Nephron progenitor cell (in vitro differentiated cells): ENCODE results near the gene RPL18.

ENCODE experiments used
- DNase-seq: peaks from one replicate; pipeline ENCODE4 v3.0.0; 2021
- H3K27ac Mint-ChIP-seq: 2 replicates; pipeline ENCODE4 v1.8.0; 2021; ENCODE audit warnings: mild to moderate bottlenecking, moderate library complexity, mixed read lengths
- H3K27me3 Mint-ChIP-seq: 2 replicates; pipeline ENCODE4 v1.8.0; 2021; ENCODE audit warnings: mild to moderate bottlenecking, low read depth, mixed read lengths; ENCODE audit not compliant: poor library complexity
- H3K36me3 Mint-ChIP-seq: 2 replicates; pipeline ENCODE4 v1.8.0; 2021; ENCODE audit warnings: low read depth, mixed read lengths
- H3K4me1 Mint-ChIP-seq: 2 replicates; pipeline ENCODE4 v1.8.0; 2021; ENCODE audit warnings: mixed read lengths
- H3K4me3 Mint-ChIP-seq: 2 replicates; pipeline ENCODE4 v1.8.0; 2021; ENCODE audit warnings: mild to moderate bottlenecking, moderate library complexity, mixed read lengths
- H3K9me3 Mint-ChIP-seq: 2 replicates; pipeline ENCODE4 v1.8.0; 2021; ENCODE audit warnings: mild to moderate bottlenecking, moderate library complexity, mixed read lengths
- TF ChIP-seq, protein P1 (sequence below): fragments of 200-600 bp; sonication (generic); IDR thresholded peaks from 2 replicates; pipeline ENCODE4 v1.5.0; 2021; ENCODE audit warnings: antibody characterized with exemption

Gene RPL18

DNA sequence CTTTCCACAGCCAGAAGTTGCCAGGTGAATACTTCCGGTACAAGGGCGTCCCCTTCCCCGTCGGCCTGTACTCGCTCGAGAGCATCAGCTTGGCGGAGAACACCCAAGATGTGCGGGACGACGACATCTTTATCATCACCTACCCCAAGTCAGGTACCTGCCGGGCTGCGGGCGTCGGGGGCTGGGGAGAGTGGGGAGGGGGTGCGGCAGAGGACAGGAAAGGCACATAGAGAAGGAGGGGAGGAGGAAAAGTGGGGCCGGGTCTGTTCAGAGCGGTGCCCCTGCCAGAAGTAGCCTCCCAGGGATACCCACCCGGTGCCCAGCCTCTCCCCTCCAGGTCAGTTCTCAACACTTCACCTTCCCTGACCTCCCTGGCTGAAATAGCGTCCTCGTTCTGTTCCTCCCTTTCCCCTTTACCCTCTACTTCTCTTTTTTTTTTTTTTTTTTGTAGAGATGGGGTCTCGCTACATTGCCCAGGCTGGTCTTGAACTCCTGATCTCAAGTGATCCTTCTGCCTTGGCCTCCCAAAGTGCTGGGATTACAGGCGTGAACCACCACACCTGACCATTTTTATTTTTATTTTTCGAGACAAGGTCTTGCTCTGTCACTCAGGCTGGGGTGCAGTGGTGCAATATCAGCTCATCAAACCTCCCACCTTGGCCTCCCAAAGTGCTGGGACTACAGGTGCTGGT is 42.9 kb downstream of the RPL18 start:
- DNase-seq = no peak
- Mint-ChIP-seq H3K27me3 (peaks cover 11% of the 10 kb centered on the region), H3K27ac (no peak overlapping the region), H3K9me3 (no peaks in the 10 kb centered on the region), H3K4me3 (no peak overlapping the region), H3K4me1 (peaks cover 33% of the 10 kb centered on the region), H3K36me3 (no peaks in the 10 kb centered on the region)
- TF ChIP-seq, protein P1, sequence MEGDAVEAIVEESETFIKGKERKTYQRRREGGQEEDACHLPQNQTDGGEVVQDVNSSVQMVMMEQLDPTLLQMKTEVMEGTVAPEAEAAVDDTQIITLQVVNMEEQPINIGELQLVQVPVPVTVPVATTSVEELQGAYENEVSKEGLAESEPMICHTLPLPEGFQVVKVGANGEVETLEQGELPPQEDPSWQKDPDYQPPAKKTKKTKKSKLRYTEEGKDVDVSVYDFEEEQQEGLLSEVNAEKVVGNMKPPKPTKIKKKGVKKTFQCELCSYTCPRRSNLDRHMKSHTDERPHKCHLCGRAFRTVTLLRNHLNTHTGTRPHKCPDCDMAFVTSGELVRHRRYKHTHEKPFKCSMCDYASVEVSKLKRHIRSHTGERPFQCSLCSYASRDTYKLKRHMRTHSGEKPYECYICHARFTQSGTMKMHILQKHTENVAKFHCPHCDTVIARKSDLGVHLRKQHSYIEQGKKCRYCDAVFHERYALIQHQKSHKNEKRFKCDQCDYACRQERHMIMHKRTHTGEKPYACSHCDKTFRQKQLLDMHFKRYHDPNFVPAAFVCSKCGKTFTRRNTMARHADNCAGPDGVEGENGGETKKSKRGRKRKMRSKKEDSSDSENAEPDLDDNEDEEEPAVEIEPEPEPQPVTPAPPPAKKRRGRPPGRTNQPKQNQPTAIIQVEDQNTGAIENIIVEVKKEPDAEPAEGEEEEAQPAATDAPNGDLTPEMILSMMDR = no peak

DNA sequence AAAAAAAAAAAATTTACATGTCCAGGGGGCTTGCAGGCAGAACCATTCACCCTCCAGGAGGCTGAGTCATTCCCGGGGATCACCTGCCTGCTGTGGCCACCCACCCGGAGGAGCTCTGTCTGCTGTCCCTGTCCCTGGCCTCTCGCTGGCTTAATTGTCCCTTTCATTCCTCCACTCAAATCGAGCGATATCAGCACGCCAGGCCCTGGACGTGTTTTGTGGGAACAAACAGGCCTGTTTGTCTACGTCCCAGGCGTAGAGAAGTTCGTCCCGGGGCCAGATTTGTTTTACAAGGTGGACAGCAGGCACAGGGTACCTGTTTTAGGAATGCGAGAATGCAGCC is 45.8 kb downstream of the RPL18 start:
- no peak for DNase-seq
- H3K27ac Mint-ChIP-seq = peak overlapping the region; percentile 69

DNA sequence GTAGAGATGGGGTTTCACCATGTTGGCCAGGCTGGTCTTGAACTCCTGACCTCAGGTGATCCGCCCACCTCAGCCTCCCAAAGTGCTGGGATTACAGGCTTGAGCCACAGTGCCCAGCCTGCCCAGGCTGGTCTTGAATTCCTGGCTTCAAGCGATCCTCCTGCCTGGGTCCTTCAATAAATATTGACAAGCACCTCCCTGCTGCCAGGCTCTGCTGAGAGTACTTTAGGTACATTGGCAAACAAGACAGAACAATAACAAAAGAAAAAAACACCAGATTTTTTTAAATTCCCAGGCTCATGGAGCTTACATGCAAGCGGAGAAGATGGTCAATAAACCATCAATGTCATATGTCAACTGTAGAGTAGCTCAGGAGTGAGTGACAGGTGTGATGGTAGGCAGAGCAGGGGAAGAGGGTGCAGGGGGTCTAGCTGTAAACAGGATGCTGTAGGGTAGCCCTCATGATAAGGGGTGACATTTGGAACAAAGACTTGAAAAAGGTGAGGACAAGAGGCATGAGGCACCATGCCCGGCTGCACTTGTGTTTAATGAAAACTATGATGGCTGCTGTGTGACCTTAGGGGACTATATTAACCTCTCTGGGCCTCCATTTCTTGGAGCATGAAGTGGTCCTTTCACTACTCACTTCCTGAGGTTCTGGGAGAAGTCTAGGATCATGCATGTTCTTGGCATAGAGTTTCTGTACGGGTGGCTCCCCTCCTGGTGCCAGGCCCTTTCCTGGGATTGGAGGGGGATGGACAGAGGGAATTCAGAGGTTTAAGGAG is 47.4 kb downstream of the RPL18 start:
- DNase-seq = no peak
- H3K27me3 Mint-ChIP-seq = peaks cover 20% of the 10 kb centered on the region
- H3K36me3 Mint-ChIP-seq = no peaks in the 10 kb centered on the region
- no peak overlapping the region for H3K27ac Mint-ChIP-seq
- H3K4me3 Mint-ChIP-seq = no peak overlapping the region
- H3K4me1 Mint-ChIP-seq = peaks cover 67% of the 10 kb centered on the region
- TF ChIP-seq, protein P1 = no peak
- H3K9me3 Mint-ChIP-seq = no peaks in the 10 kb centered on the region

More for the DNA sequence above, 45.8 kb downstream of the RPL18 start:
- Mint-ChIP-seq H3K36me3 (no peaks in the 10 kb centered on the region), H3K4me3 (no peak overlapping the region), H3K4me1 (peaks cover 53% of the 10 kb centered on the region), H3K27me3 (peaks cover 14% of the 10 kb centered on the region), H3K9me3 (no peaks in the 10 kb centered on the region)
- TF ChIP-seq, protein P1 = no peak

DNA sequence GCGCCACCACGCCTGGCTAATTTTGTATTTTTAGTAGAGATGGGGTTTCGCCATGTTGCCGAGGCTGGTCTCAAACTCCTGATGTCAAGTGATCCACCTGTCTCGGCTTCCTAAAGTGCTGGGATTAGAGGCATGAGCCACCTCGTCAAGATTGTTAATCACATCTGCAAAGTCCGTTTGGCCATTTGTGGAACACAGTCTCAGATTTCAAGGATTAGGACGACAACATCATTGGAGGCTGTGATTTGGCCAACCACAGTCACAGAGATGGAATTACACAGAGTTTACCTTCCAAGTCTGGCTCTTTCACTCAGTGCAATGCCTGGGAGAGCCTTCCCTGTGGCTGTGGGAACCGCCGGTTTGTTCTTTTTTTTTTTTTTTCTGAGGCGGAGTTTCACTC is 49.2 kb downstream of the RPL18 start:
- H3K27ac Mint-ChIP-seq = peak overlapping the region; percentile 54
- no peak overlapping the region for H3K4me3 Mint-ChIP-seq
- H3K4me1 Mint-ChIP-seq = peaks cover 72% of the 10 kb centered on the region
- no peaks in the 10 kb centered on the region for H3K36me3 Mint-ChIP-seq
- peaks cover 24% of the 10 kb centered on the region for H3K27me3 Mint-ChIP-seq
- no peak for DNase-seq
- H3K9me3 Mint-ChIP-seq = no peaks in the 10 kb centered on the region
- TF ChIP-seq, protein P1 = no peak

DNA sequence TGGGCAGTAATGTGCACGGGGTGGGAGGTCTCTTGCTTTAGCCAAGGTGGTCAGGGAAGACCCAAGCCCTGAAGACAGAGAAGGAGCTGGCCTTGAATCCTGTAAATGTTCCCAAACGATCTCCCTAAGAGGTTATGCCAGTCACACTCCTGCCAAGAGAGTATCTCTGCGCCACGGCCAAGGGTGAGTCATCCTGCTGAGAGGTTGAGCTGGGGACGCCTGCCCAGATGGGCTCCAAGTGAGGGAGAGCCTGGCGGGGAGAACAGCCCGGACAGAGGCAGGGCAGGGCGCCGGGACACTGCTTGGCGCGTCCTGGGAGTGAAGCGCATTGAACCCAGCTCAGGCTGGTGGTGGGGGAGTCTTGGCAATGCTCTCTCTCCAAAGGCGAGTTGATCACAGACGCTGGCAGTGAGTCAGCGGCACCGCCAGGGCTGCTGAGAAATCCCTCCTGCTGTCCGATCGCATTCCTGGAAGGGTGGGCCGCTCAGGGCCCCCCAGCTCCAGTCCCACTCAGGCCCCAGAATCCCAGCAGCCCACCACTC is 50.6 kb downstream of the RPL18 start:
- H3K4me1 Mint-ChIP-seq = peaks cover 63% of the 10 kb centered on the region
- TF ChIP-seq, protein P1 = no peak
- DNase-seq = peak; percentile 39
- H3K27me3 Mint-ChIP-seq = peaks cover 21% of the 10 kb centered on the region
- no peak overlapping the region for H3K27ac Mint-ChIP-seq
- no peaks in the 10 kb centered on the region for H3K36me3 Mint-ChIP-seq
- H3K9me3 Mint-ChIP-seq = no peaks in the 10 kb centered on the region
- H3K4me3 Mint-ChIP-seq = peak overlapping the region; percentile 69
